Sigmoid colon (tissue), 7 donors: Measurements from ENCODE around the gene FBLN2. TPM values are rescaled to one million over a fixed set of nuclear protein-coding genes. Genes with fewer than 3 reads are reported as not detected.

ENCODE experiments used
- DNase-seq: peaks from one replicate; pipeline ENCODE4 v3.0.0-alpha.2; 2019
- H3K27ac ChIP-seq, 4 donors: fragments of 200-600 bp; sonication (generic); one replicate each; pipeline ENCODE4 v1.5.1; 2016 to 2019; ENCODE audit warnings: mild to moderate bottlenecking in 1 of 4
- H3K27me3 ChIP-seq, 3 donors: fragments of 200-600 bp; sonication (generic); one replicate each; pipeline ENCODE4 v1.5.1; 2019; ENCODE audit warnings: mild to moderate bottlenecking in 1 of 3
- H3K36me3 ChIP-seq, 4 donors: fragments of 200-600 bp; sonication (generic); one replicate each; pipeline ENCODE4 v1.5.1; 2016 to 2019
- H3K4me1 ChIP-seq, 4 donors: fragments of 200-600 bp; sonication (generic); one replicate each; pipeline ENCODE4 v1.5.1; 2017 to 2019
- H3K4me3 ChIP-seq, 4 donors: fragments of 200-600 bp; sonication (generic); one replicate each; pipeline ENCODE4 v1.5.1; 2017 to 2019; ENCODE audit warnings: mild to moderate bottlenecking in 2 of 4, moderate library complexity in 1 of 4
- H3K9me3 ChIP-seq, 4 donors: fragments of 200-600 bp in 3 of 4; sonication (generic) in 3 of 4; one replicate each; pipeline versions ENCODE4 v1.5.1 to v1.6.1; 2013 to 2019
- EP300 ChIP-seq, 4 donors: sonication (generic); formaldehyde crosslinking; IDR thresholded peaks; one replicate each; pipeline ENCODE4 v1.6.1; 2017; ENCODE audit warnings: antibody characterized with exemption in 4 of 4
- POLR2A ChIP-seq, 2 donors: fragments of 450-650 bp; IDR thresholded peaks; one replicate each; pipeline ENCODE4 v1.6.1; 2016; ENCODE audit warnings: antibody characterized with exemption in 2 of 2, mild to moderate bottlenecking in 2 of 2, moderate library complexity in 2 of 2
- POLR2AphosphoS5 ChIP-seq, 4 donors: sonication (generic); formaldehyde crosslinking; IDR thresholded peaks; one replicate each; pipeline ENCODE4 v1.6.1; 2017; ENCODE audit warnings: antibody characterized with exemption in 4 of 4
- WGBS, 2 donors: extraction: QIAGEN DNeasy Blood & Tissue Kit; methylation state at CpG; one replicate each; pipeline ENCODE4 v1.1.7; 2013; 5-methylcytosine and 5-hydroxymethylcytosine counted together
- intact Hi-C: fragments of 100-400 bp; cut with DNase I; formaldehyde crosslinking; loops from one replicate; pipeline ENCODE4 v1.15.1; 2023
- polyA plus RNA-seq, 3 donors: library from polyadenylated mRNA; stranded (reverse); fragments of 200-250 nt; gene quantifications; one replicate each; pipeline ENCODE4 v1.2.3, GENCODE V29; 2013
- total RNA-seq, 4 donors: library from RNA; depleted of rRNA; stranded (reverse); fragments of >200 nt; gene quantifications; one replicate each; pipeline ENCODE4 v1.1.0, GENCODE V29; 2016
- TF ChIP-seq, protein P1 (sequence below), 4 experiments: fragments of 450-650 bp in 3 of 4; fragments of 200-600 bp in 1 of 4; IDR thresholded peaks; one replicate each; pipeline ENCODE4 v1.5.1; 2016 to 2019; ENCODE audit warnings: antibody characterized with exemption in 4 of 4, mild to moderate bottlenecking in 3 of 4, moderate library complexity in 2 of 4
- donor health status: healthy with polysubstance abuse.
- donor health status: Bipolar disorder and iron deficiency.
- donor health status: healthy.

The FBLN2 gene
- total and polyA plus RNA-seq, 7 donors: 1.2 to 134 (median 18.7) TPM

DNA sequence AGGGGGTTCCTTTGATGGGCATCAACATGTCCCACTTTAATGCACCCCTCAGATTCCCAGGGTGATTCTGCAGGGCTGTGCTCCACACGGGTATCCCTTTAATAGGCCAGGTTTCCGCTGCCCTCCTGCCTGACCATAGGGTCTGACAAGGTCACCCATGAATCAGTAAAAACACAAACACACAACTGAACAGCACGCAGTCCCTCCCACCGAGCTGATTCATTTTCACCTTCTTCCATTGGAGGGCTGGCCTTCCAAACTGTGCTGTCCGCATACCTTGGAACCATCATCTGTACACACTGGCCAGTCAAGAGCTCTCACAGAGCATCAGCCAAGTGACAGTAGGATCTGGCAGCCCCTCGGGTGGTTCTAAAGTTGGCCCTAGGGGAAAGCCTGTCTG lies 93.7 kb downstream of the FBLN2 start:
- intact Hi-C loops: no loop called here
- Histone ChIP-seq H3K9me3 (no peaks in the 10 kb centered on the region), H3K4me1 (peaks cover 0 to 4% (median 2%) of the 10 kb centered on the region in 4 donors), H3K27me3 (peaks cover 0 to 12% (median 6%) of the 10 kb centered on the region in 3 donors), H3K36me3 (no peaks in the 10 kb centered on the region), H3K4me3 (no peak overlapping the region), H3K27ac (no peak overlapping the region)
- DNase-seq: no peak
- 79 to 82% methylated on average over 6 of the region's 6 CpGs for WGBS, 2 donors
- TF ChIP-seq EP300 (IDR thresholded peaks at IDR 0.05) (no peak), POLR2AphosphoS5 (IDR thresholded peaks at IDR 0.05) (no peak), POLR2A (IDR thresholded peaks at IDR 0.05) (no peak)
- TF ChIP-seq, protein P1, sequence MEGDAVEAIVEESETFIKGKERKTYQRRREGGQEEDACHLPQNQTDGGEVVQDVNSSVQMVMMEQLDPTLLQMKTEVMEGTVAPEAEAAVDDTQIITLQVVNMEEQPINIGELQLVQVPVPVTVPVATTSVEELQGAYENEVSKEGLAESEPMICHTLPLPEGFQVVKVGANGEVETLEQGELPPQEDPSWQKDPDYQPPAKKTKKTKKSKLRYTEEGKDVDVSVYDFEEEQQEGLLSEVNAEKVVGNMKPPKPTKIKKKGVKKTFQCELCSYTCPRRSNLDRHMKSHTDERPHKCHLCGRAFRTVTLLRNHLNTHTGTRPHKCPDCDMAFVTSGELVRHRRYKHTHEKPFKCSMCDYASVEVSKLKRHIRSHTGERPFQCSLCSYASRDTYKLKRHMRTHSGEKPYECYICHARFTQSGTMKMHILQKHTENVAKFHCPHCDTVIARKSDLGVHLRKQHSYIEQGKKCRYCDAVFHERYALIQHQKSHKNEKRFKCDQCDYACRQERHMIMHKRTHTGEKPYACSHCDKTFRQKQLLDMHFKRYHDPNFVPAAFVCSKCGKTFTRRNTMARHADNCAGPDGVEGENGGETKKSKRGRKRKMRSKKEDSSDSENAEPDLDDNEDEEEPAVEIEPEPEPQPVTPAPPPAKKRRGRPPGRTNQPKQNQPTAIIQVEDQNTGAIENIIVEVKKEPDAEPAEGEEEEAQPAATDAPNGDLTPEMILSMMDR (IDR thresholded peaks at IDR 0.05): no peak

DNA sequence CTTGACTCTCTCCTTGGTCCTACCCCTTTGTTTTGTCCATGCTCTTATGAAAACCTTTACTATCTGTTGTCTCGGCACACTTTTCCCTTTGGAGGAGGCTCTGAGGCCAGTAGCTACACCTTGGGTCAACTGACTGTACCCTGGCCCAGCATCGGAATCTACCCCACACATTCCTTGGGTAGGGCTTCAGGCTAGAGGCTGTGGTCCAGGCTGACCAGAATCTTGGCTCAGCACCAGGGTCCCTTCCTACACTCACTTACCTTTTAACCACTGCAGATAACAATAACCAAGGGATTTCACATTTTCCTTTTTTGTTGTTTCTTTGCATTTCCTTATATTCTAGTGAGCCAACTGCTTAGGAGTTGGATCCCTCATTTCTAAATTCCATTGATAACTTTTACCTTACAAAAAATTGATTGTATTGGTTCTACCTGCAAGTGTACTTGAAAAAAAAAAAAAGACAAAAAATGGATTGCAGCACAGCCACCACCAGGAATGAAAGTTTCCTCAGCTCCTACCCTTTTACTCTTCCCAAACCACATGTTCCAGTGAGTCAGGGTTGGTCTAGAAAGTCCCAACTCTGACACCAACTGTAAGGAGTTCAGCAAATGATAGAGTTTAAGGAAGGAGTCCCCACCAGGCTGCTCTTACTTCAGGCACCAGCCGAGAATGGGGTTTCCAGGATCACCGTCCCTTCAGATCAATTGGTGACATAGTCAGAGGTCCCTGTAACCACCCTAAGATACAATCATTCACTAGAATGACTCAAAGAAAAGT lies 95.6 kb downstream of the FBLN2 start:
- Histone ChIP-seq H3K36me3 (no peaks in the 10 kb centered on the region), H3K4me3 (no peak overlapping the region), H3K4me1 (peaks cover 0 to 13% (median 9%) of the 10 kb centered on the region in 4 donors), H3K27ac (no peak overlapping the region), H3K9me3 (no peaks in the 10 kb centered on the region), H3K27me3 (peaks cover 0 to 17% (median 9%) of the 10 kb centered on the region in 3 donors)
- intact Hi-C loops: no loop called here
- DNase-seq: no peak
- TF ChIP-seq POLR2A (IDR thresholded peaks at IDR 0.05) (no peak), EP300 (IDR thresholded peaks at IDR 0.05) (no peak), POLR2AphosphoS5 (IDR thresholded peaks at IDR 0.05) (no peak)
- TF ChIP-seq, protein P1 (IDR thresholded peaks at IDR 0.05): no peak
- WGBS, 2 donors: 87 to 90% methylated on average over 4 of the region's 4 CpGs

DNA sequence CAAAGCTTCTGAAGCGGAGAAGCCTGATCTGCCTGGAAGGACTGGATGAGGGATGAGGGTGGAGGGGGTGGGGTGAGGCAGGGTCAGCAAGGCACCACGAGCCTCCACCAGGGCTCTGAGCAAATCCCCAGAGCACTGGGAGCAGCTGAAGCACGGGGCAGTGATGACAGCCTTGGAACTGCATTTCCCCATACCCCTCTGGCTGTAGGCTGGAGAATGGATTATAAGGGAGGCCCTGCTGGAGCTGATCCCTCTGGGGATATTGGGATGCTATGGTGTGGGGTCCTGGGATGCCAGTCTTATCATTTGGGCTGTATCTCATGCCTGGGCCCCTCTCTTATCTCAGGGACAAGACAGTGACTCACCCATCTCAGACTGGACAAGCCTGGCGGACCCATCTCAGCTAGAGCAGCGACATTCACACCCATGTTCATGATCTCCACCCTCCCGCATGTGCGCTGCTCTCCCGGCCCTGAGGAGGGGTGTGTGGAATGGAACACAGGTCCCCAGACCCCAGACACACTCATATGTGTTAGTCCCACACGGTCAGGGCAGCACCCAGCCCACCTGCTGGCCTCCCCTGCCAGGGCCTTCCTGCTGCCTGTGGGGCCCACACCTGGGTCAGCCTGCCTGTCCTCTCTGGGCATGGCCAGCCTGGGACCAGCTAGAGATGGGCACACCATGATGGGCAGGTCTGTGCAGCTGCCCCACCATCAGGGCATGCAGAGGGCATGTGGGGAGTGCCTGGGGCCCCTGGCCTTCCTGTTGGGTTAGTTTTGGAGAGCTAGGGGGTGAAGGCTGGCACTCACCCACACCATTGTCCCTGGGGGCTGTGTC lies 97.1 kb downstream of the FBLN2 start:
- no peak overlapping the region for H3K27ac ChIP-seq
- TF ChIP-seq POLR2AphosphoS5 (IDR thresholded peaks at IDR 0.05) (no peak), EP300 (IDR thresholded peaks at IDR 0.05) (no peak), POLR2A (IDR thresholded peaks at IDR 0.05) (no peak)
- TF ChIP-seq, protein P1 (IDR thresholded peaks at IDR 0.05): no peak
- H3K9me3 ChIP-seq: no peaks in the 10 kb centered on the region
- no peak overlapping the region for H3K4me3 ChIP-seq
- peaks cover 0 to 21% (median 16%) of the 10 kb centered on the region in 4 donors for H3K4me1 ChIP-seq
- DNase-seq: no peak
- 75 to 84% methylated on average over 9 of the region's 9 CpGs for WGBS, 2 donors
- H3K36me3 ChIP-seq: no peaks in the 10 kb centered on the region
- peaks cover 0 to 17% (median 9%) of the 10 kb centered on the region in 3 donors for H3K27me3 ChIP-seq
- intact Hi-C loops: no loop called here

DNA sequence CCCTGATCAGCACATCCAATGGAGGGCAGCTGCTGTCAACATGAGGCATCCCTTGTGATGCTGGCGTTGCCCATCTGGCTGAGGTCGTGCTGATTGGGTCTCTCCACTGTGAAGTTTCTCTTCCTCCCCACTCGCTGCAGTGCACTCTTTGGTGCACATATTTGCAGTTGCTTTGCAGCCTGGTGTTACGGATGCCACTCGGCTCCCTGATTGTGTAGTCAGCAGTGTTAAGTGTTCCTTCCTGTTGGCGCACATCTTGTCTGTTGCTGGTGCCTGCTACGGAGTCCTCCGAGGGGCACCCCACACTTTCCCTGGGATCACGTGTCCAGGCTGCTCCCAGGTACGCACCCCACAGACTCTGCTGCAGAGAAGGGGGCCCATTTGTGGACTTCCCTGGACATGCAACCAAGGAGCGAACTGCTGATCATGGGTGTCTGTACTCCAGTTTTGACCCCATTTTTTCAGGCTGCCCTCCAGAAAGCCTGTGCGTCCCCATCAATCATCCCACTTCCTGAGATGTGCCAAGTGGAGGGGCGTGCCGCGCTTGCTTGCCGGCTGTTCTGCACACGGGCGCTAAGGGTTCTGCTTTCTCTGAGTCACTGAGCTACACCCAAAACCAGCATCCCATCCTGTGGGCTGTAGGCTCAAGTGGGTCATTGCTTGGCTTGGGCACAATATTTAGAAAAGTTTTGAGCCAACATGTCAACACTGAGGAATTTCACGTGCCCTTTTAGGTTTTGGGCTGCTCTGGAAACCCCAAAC lies 98.6 kb downstream of the FBLN2 start:
- Histone ChIP-seq H3K27me3 (peaks cover 0 to 17% (median 9%) of the 10 kb centered on the region in 3 donors), H3K4me3 (no peak overlapping the region), H3K4me1 (peaks cover 0 to 23% (median 16%) of the 10 kb centered on the region in 4 donors), H3K36me3 (no peaks in the 10 kb centered on the region), H3K27ac (no peak overlapping the region), H3K9me3 (no peaks in the 10 kb centered on the region)
- DNase-seq: no peak
- TF ChIP-seq, protein P1 (IDR thresholded peaks at IDR 0.05): no peak
- no peak for TF ChIP-seq EP300 (IDR thresholded peaks at IDR 0.05)
- no peak for TF ChIP-seq POLR2AphosphoS5 (IDR thresholded peaks at IDR 0.05)
- TF ChIP-seq POLR2A (IDR thresholded peaks at IDR 0.05): no peak
- WGBS, 2 donors: 28 to 41% methylated on average over 19 of the region's 19 CpGs
- intact Hi-C loops: loop anchor here (1.0 kb wide), 1 partner anchor 151 kb away; no protein-coding TSS in a partner anchor
